Endothelial cell (in vitro differentiated cells): ENCODE measurements around the gene OAS3. TPM values are rescaled to one million over a fixed set of nuclear protein-coding genes. Genes with fewer than 3 reads are reported as not detected.
A peak's percentile ranks its signal among the peaks of the same experiment; 100 is the strongest.

ENCODE experiments used
- DNase-seq: peaks from one replicate; pipeline ENCODE4 v3.0.0; 2021; ENCODE audit warnings: low spot score
- H3K27ac Mint-ChIP-seq: one replicate; pipeline ENCODE4 v1.8.0; 2021; ENCODE audit warnings: mixed read lengths, inconsistent platforms; ENCODE audit not compliant: unreplicated experiment
- H3K27me3 Mint-ChIP-seq: one replicate; pipeline ENCODE4 v1.8.0; 2021; ENCODE audit warnings: mild to moderate bottlenecking, moderate library complexity, mixed read lengths, inconsistent platforms; ENCODE audit not compliant: unreplicated experiment
- H3K36me3 Mint-ChIP-seq: one replicate; pipeline ENCODE4 v1.8.0; 2021; ENCODE audit warnings: mild to moderate bottlenecking, low read depth, mixed read lengths, inconsistent platforms; ENCODE audit not compliant: unreplicated experiment
- H3K4me1 Mint-ChIP-seq: one replicate; pipeline ENCODE4 v1.8.0; 2021; ENCODE audit warnings: mild to moderate bottlenecking, mixed read lengths, inconsistent platforms; ENCODE audit not compliant: unreplicated experiment
- H3K4me3 Mint-ChIP-seq: one replicate; pipeline ENCODE4 v1.8.0; 2021; ENCODE audit warnings: mild to moderate bottlenecking, mixed read lengths, inconsistent platforms; ENCODE audit not compliant: unreplicated experiment
- H3K9me3 Mint-ChIP-seq: one replicate; pipeline ENCODE4 v1.8.0; 2021; ENCODE audit warnings: mixed read lengths, inconsistent platforms; ENCODE audit not compliant: unreplicated experiment
- total RNA-seq: library from RNA; stranded (reverse); fragmentation: NEBNext Ultra II Directional; extraction: Animal tissue kit (Norgen Biotek cat#: 25700); gene quantifications from one replicate; pipeline ENCODE4 v1.2.1, GENCODE V29; 2021; ENCODE audit not compliant: unreplicated experiment
- TF ChIP-seq, protein P1 (sequence below): fragments of 200-600 bp; sonication (generic); IDR thresholded peaks from one replicate; pipeline ENCODE4 v1.5.0; 2021; ENCODE audit warnings: antibody characterized with exemption; ENCODE audit not compliant: unreplicated experiment

OAS3 gene
- total RNA-seq, 1 donor from 2014 or later, result 2.2 TPM

DNA sequence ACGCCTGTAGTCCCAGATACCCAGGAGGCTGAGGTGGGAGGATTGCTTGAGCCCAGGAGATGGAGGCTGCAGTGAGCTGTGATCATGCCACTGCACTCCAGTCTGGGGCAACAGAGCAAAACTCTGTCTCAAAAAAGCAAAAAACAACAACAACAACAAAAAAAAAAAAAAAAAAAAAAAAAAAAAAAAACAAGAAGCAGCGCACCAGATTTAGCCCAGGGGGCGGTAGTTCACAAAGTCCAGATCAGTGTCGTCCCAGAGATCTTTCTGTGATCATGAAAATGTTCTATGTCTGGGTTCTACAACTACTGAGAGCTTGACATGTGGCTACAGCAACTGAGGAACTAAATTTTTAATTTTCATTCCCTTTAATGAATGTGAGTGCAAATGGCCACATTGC is 67.5 kb downstream of the OAS3 start:
- Mint-ChIP-seq H3K4me3 (no peak overlapping the region), H3K4me1 (no peaks in the 10 kb centered on the region), H3K9me3 (no peaks in the 10 kb centered on the region), H3K36me3 (no peaks in the 10 kb centered on the region), H3K27me3 (peaks cover 1% of the 10 kb centered on the region), H3K27ac (no peak overlapping the region)
- DNase-seq, result peak; percentile 13
- TF ChIP-seq, protein P1, sequence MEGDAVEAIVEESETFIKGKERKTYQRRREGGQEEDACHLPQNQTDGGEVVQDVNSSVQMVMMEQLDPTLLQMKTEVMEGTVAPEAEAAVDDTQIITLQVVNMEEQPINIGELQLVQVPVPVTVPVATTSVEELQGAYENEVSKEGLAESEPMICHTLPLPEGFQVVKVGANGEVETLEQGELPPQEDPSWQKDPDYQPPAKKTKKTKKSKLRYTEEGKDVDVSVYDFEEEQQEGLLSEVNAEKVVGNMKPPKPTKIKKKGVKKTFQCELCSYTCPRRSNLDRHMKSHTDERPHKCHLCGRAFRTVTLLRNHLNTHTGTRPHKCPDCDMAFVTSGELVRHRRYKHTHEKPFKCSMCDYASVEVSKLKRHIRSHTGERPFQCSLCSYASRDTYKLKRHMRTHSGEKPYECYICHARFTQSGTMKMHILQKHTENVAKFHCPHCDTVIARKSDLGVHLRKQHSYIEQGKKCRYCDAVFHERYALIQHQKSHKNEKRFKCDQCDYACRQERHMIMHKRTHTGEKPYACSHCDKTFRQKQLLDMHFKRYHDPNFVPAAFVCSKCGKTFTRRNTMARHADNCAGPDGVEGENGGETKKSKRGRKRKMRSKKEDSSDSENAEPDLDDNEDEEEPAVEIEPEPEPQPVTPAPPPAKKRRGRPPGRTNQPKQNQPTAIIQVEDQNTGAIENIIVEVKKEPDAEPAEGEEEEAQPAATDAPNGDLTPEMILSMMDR, result peak; percentile 60

DNA sequence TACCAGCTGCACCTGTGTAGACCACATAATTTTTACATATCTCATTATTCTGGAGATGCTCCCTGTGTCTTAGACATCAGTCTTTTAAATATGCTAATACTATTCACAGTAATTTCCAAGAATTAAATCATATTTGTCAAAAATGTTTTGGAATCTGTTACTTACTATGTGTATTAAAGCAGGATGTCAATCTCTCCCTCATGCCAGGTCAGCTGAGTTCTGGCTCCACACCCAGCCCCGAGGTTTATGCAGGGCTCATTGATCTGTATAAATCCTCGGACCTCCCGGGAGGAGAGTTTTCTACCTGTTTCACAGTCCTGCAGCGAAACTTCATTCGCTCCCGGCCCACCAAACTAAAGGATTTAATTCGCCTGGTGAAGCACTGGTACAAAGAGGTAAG is 67.9 kb downstream of the OAS3 start:
- no peak for DNase-seq
- H3K4me3 Mint-ChIP-seq, result no peak overlapping the region
- no peaks in the 10 kb centered on the region for H3K36me3 Mint-ChIP-seq
- no peaks in the 10 kb centered on the region for H3K4me1 Mint-ChIP-seq
- H3K27me3 Mint-ChIP-seq, result peaks cover 1% of the 10 kb centered on the region
- TF ChIP-seq, protein P1, result no peak
- no peak overlapping the region for H3K27ac Mint-ChIP-seq
- no peaks in the 10 kb centered on the region for H3K9me3 Mint-ChIP-seq

DNA sequence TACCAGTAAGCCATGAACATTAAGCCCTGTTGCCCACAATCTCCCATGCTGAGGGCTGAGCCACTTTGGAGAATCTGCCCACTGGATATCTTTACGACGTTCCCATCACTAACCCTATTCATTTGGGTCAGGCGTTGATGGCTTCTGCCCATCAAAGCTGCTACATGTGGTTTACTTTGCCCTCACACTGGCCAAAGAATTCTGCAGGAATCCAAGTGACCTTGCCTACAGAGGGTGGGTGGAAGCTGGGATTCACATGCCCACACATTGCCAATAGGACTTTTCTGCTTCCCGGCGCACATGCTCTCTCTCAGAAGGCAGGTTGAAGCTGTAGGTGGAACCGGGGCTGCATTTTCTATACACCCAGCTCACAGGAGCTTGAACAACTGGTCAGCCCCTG is 68.4 kb downstream of the OAS3 start:
- peaks cover 1% of the 10 kb centered on the region for H3K27me3 Mint-ChIP-seq
- H3K4me3 Mint-ChIP-seq, result no peak overlapping the region
- H3K36me3 Mint-ChIP-seq, result no peaks in the 10 kb centered on the region
- H3K9me3 Mint-ChIP-seq, result no peaks in the 10 kb centered on the region
- DNase-seq, result no peak
- H3K4me1 Mint-ChIP-seq, result no peaks in the 10 kb centered on the region
- TF ChIP-seq, protein P1, result no peak
- no peak overlapping the region for H3K27ac Mint-ChIP-seq

DNA sequence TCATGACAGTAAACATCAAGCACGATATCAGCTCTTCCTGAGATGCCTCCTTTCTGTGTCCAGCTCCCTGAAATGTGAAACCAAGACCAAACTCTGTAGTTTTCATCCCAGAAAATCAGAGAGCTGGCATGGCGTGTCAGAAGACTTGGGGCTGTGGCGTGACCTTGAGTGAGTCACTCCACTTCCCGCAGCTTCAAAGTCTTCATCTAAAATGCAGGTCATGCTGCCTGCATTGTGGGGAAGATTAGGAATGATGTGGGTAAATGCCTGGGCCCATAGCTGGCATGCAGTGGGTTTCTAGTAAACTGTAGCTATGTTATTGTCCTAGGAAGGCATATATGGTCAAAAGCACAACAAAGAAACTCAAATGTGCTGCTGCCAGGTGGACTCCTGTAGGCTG is 68.9 kb downstream of the OAS3 start:
- Mint-ChIP-seq H3K9me3 (no peaks in the 10 kb centered on the region), H3K27ac (no peak overlapping the region), H3K36me3 (no peaks in the 10 kb centered on the region), H3K4me3 (no peak overlapping the region), H3K4me1 (no peaks in the 10 kb centered on the region), H3K27me3 (peaks cover 1% of the 10 kb centered on the region)
- TF ChIP-seq, protein P1, result no peak
- no peak for DNase-seq

DNA sequence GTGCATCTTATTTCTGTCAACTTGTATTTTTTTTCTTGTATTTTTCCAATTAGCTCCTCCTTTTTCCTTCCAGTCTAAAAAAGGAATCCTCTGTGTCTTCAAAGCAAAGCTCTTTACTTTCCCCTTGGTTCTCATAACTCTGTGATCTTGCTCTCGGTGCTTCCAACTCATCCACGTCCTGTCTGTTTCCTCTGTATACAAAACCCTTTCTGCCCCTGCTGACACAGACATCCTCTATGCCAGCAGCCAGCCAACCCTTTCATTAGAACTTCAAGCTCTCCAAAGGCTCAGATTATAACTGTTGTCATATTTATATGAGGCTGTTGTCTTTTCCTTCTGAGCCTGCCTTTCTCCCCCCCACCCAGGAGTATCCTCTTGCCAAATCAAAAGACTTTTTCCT is 72.4 kb downstream of the OAS3 start:
- H3K36me3 Mint-ChIP-seq, result no peaks in the 10 kb centered on the region
- H3K4me1 Mint-ChIP-seq, result no peaks in the 10 kb centered on the region

More for the DNA sequence above, 72.4 kb downstream of the OAS3 start:
- no peaks in the 10 kb centered on the region for H3K9me3 Mint-ChIP-seq
- H3K27ac Mint-ChIP-seq, result no peak overlapping the region
- no peaks in the 10 kb centered on the region for H3K27me3 Mint-ChIP-seq
- TF ChIP-seq, protein P1, result no peak
- no peak overlapping the region for H3K4me3 Mint-ChIP-seq
- DNase-seq, result no peak
